ENCODE data around the gene ARHGAP31. TPM values are rescaled to one million over a fixed set of nuclear protein-coding genes. Genes with fewer than 3 reads are reported as not detected.

Gene ARHGAP31
- total RNA-seq, 4 donors from 2014 or later = 20.3 to 38.8 (median 28.8) TPM

DNA sequence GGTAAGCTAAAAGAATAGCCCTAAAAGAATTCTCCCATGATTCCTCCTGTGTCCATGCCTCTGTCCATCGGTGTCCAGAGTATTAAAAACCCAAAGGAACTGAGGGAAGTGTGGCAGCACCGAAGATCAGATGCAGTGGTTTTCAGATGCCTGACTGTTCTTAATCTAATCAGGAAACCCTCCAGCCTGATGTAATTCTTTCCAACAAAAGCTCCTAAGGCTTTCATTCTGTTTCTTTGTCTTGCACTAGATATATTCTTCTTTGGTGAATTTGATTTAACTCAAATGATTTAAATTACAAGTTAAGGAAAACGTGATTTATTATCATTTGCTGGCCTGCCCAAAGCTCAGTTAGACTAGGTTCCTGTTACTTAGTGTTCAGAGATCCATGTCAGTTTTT lies 71.2 kb downstream of the ARHGAP31 start:
- no peak for TF ChIP-seq CTCF (IDR thresholded peaks at IDR 0.05; ENCODE audit: low read depth)

DNA sequence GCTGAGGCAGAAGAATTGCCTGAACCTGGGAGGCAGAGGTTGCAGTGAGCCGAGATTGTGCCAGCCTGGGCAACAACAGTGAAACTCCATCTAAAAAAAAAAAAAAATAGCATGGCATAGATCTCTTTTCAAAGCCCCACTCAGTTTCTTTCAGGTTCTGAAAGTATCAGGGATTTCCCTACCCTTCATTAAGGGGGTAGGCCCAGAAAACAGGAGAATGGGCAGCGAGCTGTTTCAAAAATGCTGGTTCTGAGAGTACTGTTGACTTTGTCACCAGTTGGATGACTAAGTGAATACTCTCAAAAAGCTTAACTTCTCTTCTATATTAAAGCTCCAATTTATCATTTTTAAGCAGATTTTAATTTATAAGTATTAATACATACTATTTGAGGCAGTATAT lies 72.8 kb downstream of the ARHGAP31 start:
- TF ChIP-seq CTCF (IDR thresholded peaks at IDR 0.05; ENCODE audit: low read depth) = no peak

DNA sequence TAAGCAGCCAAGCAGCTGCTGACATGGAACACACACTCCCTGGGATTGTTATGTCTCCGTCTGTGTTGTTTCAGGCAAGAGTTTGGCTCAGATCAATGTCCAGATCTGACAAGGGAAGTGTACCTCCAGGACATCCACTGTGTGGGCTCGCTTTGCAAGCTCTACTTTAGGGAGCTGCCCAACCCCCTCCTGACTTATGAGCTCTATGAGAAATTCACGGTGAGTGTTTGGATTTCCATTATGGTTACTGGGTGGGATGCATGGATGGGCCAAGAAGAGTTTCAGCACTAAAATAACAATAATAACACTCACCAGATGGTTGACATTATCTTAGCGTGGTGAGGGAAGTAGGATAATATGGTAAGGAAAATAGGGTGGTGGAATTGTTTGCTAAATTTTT lies 74.1 kb downstream of the ARHGAP31 start:
- no peak for TF ChIP-seq CTCF (IDR thresholded peaks at IDR 0.05; ENCODE audit: low read depth)

- no peak for TF ChIP-seq CTCF (IDR thresholded peaks at IDR 0.05; ENCODE audit: low read depth)
These were observed 80.9 kb downstream of the ARHGAP31 start for GRCh38 chr3:119375106-119375505.

DNA sequence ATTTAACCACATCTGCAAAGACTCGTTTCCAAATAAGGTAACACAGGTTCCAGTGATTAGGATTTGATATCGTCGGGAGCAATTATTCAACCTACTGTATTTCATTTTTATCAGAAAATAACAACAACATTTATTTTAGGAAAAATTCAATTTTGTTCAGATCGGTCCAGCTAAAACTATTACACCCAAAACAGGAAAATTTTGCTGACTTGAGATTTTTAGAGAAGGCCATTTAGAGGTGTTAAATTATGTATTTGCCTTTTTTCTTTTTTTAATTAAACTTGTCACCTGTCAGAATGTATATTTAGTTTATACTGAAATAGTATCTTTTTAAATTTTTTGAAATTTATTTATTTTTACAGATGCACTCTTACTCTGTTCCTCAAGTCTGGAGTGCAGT lies 81.3 kb downstream of the ARHGAP31 start:
- no peak for TF ChIP-seq CTCF (IDR thresholded peaks at IDR 0.05; ENCODE audit: low read depth)

- TF ChIP-seq CTCF (IDR thresholded peaks at IDR 0.05; ENCODE audit: low read depth) = no peak
These were observed 82.6 kb downstream of the ARHGAP31 start for GRCh38 chr3:119376758-119377157.

- no peak for TF ChIP-seq CTCF (IDR thresholded peaks at IDR 0.05; ENCODE audit: low read depth)
These were observed 84.1 kb downstream of the ARHGAP31 start for GRCh38 chr3:119378259-119378803.

All from subcutaneous adipose tissue (tissue), 4 donors.